Mesenchymal stem cell (in vitro differentiated cells and primary cell): ENCODE results near the gene PER2.

Experiments
- DNase-seq: peaks from one replicate; pipeline ENCODE4 v3.0.0-alpha.2; 2013
- H2AFZ ChIP-seq: one replicate; pipeline ENCODE4 v1.6.1; 2013; ENCODE audit warnings: low read depth, mild to moderate bottlenecking, control low read depth, inconsistent platforms, low read length, moderate library complexity
- H2AK5ac ChIP-seq: 2 replicates; pipeline ENCODE4 v1.6.1; 2013; ENCODE audit warnings: low read length, moderate library complexity, mild to moderate bottlenecking, inconsistent platforms; ENCODE audit not compliant: severe bottlenecking
- H2BK120ac ChIP-seq: one replicate; pipeline ENCODE4 v1.6.1; 2013; ENCODE audit warnings: low read depth, mild to moderate bottlenecking, inconsistent platforms, low read length, moderate library complexity
- H2BK12ac ChIP-seq, 2 experiments: one replicate each; pipeline ENCODE4 v1.6.1; 2013; ENCODE audit warnings: inconsistent platforms in 2 of 2, low read length in 2 of 2, mild to moderate bottlenecking in 2 of 2, moderate library complexity in 2 of 2, control low read depth in 1 of 2
- H2BK15ac ChIP-seq: one replicate; pipeline ENCODE4 v1.6.1; 2013; ENCODE audit warnings: mild to moderate bottlenecking, low read depth, inconsistent platforms; ENCODE audit not compliant: poor library complexity, severe bottlenecking
- H2BK5ac ChIP-seq: 2 replicates; pipeline ENCODE4 v1.6.1; 2013; ENCODE audit warnings: low read depth, mild to moderate bottlenecking, low read length, control low read depth, inconsistent platforms; ENCODE audit not compliant: poor library complexity, severe bottlenecking
- H3K14ac ChIP-seq, 2 experiments: one replicate each; pipeline ENCODE4 v1.6.1; 2013; ENCODE audit warnings: inconsistent platforms in 2 of 2, low read length in 2 of 2, control low read depth in 1 of 2, mild to moderate bottlenecking in 1 of 2, moderate library complexity in 1 of 2
- H3K18ac ChIP-seq, 2 experiments: one replicate each; pipeline ENCODE4 v1.6.1; 2013; ENCODE audit warnings: inconsistent platforms in 2 of 2, low read length in 2 of 2, control low read depth in 1 of 2, low read depth in 1 of 2, mild to moderate bottlenecking in 1 of 2
- H3K23ac ChIP-seq, 2 experiments: one replicate each; pipeline ENCODE4 v1.6.1; 2013; ENCODE audit warnings: inconsistent platforms in 2 of 2, low read length in 2 of 2, mild to moderate bottlenecking in 2 of 2, moderate library complexity in 2 of 2, control low read depth in 1 of 2
- H3K27ac ChIP-seq: 2 replicates; pipeline ENCODE4 v1.5.1; 2013; ENCODE audit warnings: mild to moderate bottlenecking, moderate library complexity, low read length, control low read depth, inconsistent platforms; ENCODE audit not compliant: poor library complexity, severe bottlenecking
- H3K27me3 ChIP-seq, 2 experiments: 2 replicates each; pipeline versions ENCODE4 v1.6.1 to v1.7.0; 2013; ENCODE audit warnings: low read length in 2 of 2, mild to moderate bottlenecking in 2 of 2, moderate library complexity in 2 of 2, control low read depth in 1 of 2, inconsistent platforms in 1 of 2; ENCODE audit not compliant: control insufficient read depth in 1 of 2, insufficient read depth in 1 of 2
- H3K36me3 ChIP-seq, 2 experiments: 2 replicates each; pipeline versions ENCODE4 v1.6.1 to v1.7.0; 2013; ENCODE audit warnings: low read length in 2 of 2, control low read depth in 1 of 2, inconsistent platforms in 1 of 2, low read depth in 1 of 2, mild to moderate bottlenecking in 1 of 2; ENCODE audit not compliant: insufficient read depth in 2 of 2, control insufficient read depth in 1 of 2
- H3K4ac ChIP-seq, 2 experiments: one replicate each; pipeline ENCODE4 v1.6.1; 2013; ENCODE audit warnings: inconsistent platforms in 2 of 2, low read length in 2 of 2, mild to moderate bottlenecking in 2 of 2, moderate library complexity in 2 of 2, control low read depth in 1 of 2, low read depth in 1 of 2
- H3K4me1 ChIP-seq: 2 replicates; pipeline ENCODE4 v1.6.1; 2013; ENCODE audit warnings: low read depth, low read length, control low read depth; ENCODE audit not compliant: control insufficient read depth, insufficient read depth
- H3K4me2 ChIP-seq: 2 replicates; pipeline ENCODE4 v1.6.1; 2013; ENCODE audit warnings: low read length, mild to moderate bottlenecking, inconsistent platforms; ENCODE audit not compliant: poor library complexity, severe bottlenecking
- H3K4me3 ChIP-seq, 2 experiments: 2 replicates each; pipeline versions ENCODE4 v1.5.1 to v1.7.0; 2013; ENCODE audit warnings: low read length in 2 of 2, mild to moderate bottlenecking in 2 of 2, control low read depth in 1 of 2, low read depth in 1 of 2; ENCODE audit not compliant: insufficient read depth in 1 of 2
- H3K79me1 ChIP-seq: replicated peaks from 2 replicates; pipeline ENCODE4 v1.6.1; 2013; ENCODE audit warnings: mild to moderate bottlenecking, control low read depth, low read length, inconsistent platforms; ENCODE audit not compliant: poor library complexity, severe bottlenecking
- H3K9ac ChIP-seq: 2 replicates; pipeline ENCODE4 v1.7.0; 2013; ENCODE audit warnings: mild to moderate bottlenecking, low read length, moderate library complexity
- H3K9me3 ChIP-seq: 2 replicates; pipeline ENCODE4 v1.7.0; 2013; ENCODE audit warnings: mild to moderate bottlenecking, low read length; ENCODE audit not compliant: control insufficient read depth
- H4K8ac ChIP-seq: one replicate; pipeline ENCODE4 v1.6.1; 2013; ENCODE audit warnings: inconsistent platforms, mild to moderate bottlenecking, low read length, moderate library complexity
- H4K91ac ChIP-seq: one replicate; pipeline ENCODE4 v1.6.1; 2013; ENCODE audit warnings: mild to moderate bottlenecking, low read length, inconsistent platforms
- WGBS: methylation state at CpG from one replicate; pipeline ENCODE4 v1.1.7; 2013; ENCODE audit warnings: mixed read lengths; 5-methylcytosine and 5-hydroxymethylcytosine counted together

The PER2 gene

DNA sequence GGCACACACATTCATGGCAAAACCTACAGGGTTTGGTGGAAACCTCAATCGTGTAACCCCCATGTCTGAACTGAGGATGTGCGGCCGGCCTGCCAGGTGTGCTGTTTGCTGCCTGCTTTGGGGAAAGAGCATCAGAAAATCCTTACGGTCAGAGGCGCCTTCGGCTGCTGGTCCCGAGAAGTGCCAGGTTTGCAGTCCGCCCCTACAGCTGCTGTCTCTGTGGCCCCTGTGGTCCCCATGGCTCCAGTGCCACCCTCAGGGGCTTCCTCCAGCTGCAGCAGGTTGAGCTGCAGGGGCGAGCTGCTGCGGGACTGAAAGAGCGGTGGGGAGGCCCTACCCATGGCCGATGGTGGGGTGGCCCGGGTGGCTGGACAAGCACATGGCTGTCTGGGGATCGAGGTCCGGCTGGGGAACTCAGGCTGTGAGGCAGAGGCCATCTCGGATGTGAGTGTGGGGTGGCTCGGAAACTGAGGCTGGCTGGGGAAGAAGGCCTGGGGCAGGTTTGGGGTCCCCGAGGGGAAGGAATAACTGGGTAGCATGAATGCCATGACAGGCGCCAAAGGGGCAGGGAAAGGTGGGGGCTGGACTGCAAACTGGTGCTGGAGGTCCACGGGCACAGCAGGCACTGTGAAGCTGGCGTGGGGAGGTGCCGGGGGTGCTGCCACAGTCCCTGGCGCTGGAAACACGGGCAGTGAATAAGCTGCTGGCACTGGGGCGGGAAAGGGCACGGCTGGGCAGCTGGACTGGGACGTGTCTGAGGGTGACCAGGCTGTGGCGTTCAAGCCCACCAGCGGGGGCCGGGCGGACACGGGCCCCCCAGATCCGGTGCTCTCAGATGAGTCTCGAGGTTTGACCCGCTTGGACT, 35.4 kb downstream of the PER2 start:
- Histone ChIP-seq H3K9me3 (no peaks in the 10 kb centered on the region), H3K4me1 (peaks cover 13% of the 10 kb centered on the region), H2AFZ (no peak overlapping the region), H3K4me2 (no peak overlapping the region), H3K79me1 (no peaks in the 10 kb centered on the region), H2BK15ac (no peak overlapping the region), H2AK5ac (no peak overlapping the region), H4K8ac (no peak overlapping the region), H3K14ac (peak overlapping the region in 1 of 2 experiments; percentile 49), H3K27ac (no peak overlapping the region), H3K18ac (no peak overlapping the region), H3K4ac (no peak overlapping the region), H2BK120ac (no peak overlapping the region), H3K27me3 (no peaks in the 10 kb centered on the region), H4K91ac (peak overlapping the region; percentile 25), H3K36me3 (peaks cover 57 to 77% of the 10 kb centered on the region in 2 experiments), H3K9ac (no peak overlapping the region), H3K23ac (no peak overlapping the region), H2BK5ac (no peak overlapping the region), H2BK12ac (no peak overlapping the region), H3K4me3 (no peak overlapping the region)
- DNase-seq = no peak
- 96% methylated on average over 35 of the region's 35 CpGs for WGBS

GRCh38 chr2:238251986-238252385, 36.4 kb downstream of the PER2 start:
- Histone ChIP-seq H2BK12ac (no peak overlapping the region), H2BK120ac (no peak overlapping the region), H3K79me1 (no peaks in the 10 kb centered on the region), H3K4me3 (no peak overlapping the region), H3K36me3 (peaks cover 54 to 77% of the 10 kb centered on the region in 2 experiments), H3K27me3 (no peaks in the 10 kb centered on the region), H2AK5ac (no peak overlapping the region), H2BK5ac (no peak overlapping the region), H3K9ac (no peak overlapping the region), H3K23ac (no peak overlapping the region), H3K27ac (no peak overlapping the region), H4K8ac (no peak overlapping the region), H4K91ac (no peak overlapping the region), H3K4me2 (no peak overlapping the region), H2BK15ac (no peak overlapping the region), H3K4me1 (peaks cover 10% of the 10 kb centered on the region), H3K9me3 (no peaks in the 10 kb centered on the region), H2AFZ (no peak overlapping the region), H3K18ac (no peak overlapping the region), H3K14ac (no peak overlapping the region), H3K4ac (no peak overlapping the region)
- no peak for DNase-seq
- 93% methylated on average over 11 of the region's 11 CpGs for WGBS

DNA sequence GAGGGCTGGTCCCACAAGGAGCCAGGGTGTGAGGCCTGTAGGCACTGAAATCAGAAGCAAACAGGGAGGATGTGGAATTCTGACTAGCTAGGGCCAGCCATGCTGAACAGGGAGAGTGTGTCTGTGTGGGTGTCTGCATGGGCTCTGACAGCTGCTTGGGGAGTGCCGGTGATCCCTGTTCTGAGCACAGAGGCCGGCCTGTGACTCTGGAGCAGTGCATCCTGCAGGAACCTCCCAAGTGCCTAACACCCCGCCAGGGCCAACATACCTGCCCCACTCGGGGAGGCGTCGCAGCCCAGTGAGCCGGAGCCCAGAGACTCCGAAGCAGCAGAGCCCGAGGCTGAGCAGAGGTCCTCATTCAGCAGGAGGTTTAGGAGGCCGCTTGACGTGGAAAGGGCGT, 37.1 kb downstream of the PER2 start:
- no peak for DNase-seq
- Histone ChIP-seq H2BK5ac (no peak overlapping the region), H3K18ac (no peak overlapping the region), H3K79me1 (no peaks in the 10 kb centered on the region), H3K27me3 (no peaks in the 10 kb centered on the region), H3K14ac (no peak overlapping the region), H4K91ac (no peak overlapping the region), H2BK15ac (no peak overlapping the region), H2AFZ (no peak overlapping the region), H3K23ac (no peak overlapping the region), H2AK5ac (no peak overlapping the region), H3K4me2 (no peak overlapping the region), H4K8ac (no peak overlapping the region), H3K27ac (no peak overlapping the region), H3K9ac (no peak overlapping the region), H2BK120ac (no peak overlapping the region), H3K4ac (no peak overlapping the region), H3K4me3 (no peak overlapping the region), H2BK12ac (no peak overlapping the region), H3K9me3 (no peaks in the 10 kb centered on the region), H3K4me1 (peaks cover 7% of the 10 kb centered on the region), H3K36me3 (peaks cover 52 to 73% of the 10 kb centered on the region in 2 experiments)
- 96% methylated on average over 12 of the region's 12 CpGs for WGBS

DNA sequence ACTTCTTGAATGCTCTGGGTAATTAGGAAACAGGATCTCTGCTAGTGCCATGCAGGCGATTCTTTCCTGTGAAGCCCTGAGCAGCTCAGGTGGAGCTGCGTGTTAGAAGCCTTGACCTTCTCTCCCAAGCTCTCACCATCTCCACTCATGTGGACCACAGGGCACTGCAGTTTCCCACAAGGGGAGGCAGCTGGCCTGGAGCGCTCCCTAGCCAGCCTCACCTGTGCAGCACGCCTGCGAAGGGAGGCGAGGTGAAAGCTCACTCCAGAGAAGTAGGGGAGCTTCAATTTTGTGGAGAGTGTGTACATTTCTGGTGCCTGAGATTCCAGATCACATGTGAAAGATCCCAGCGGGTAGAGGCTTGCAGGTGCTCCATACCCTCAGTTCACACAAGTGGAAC, 37.5 kb downstream of the PER2 start:
- Histone ChIP-seq H3K18ac (no peak overlapping the region), H3K4me2 (no peak overlapping the region), H3K9ac (no peak overlapping the region), H4K8ac (no peak overlapping the region), H2BK15ac (no peak overlapping the region), H2AK5ac (no peak overlapping the region), H2BK12ac (no peak overlapping the region), H3K14ac (no peak overlapping the region), H4K91ac (no peak overlapping the region), H3K79me1 (no peaks in the 10 kb centered on the region), H3K36me3 (peaks cover 48 to 73% of the 10 kb centered on the region in 2 experiments), H2BK120ac (no peak overlapping the region), H3K27ac (no peak overlapping the region), H3K4ac (no peak overlapping the region), H3K4me3 (no peak overlapping the region), H3K27me3 (no peaks in the 10 kb centered on the region), H2AFZ (no peak overlapping the region), H2BK5ac (no peak overlapping the region), H3K23ac (no peak overlapping the region), H3K9me3 (no peaks in the 10 kb centered on the region), H3K4me1 (peaks cover 7% of the 10 kb centered on the region)
- WGBS = 95% methylated on average over 7 of the region's 7 CpGs
- no peak for DNase-seq
